Measurements from ENCODE around the gene ADD2.

The ADD2 gene

DNA sequence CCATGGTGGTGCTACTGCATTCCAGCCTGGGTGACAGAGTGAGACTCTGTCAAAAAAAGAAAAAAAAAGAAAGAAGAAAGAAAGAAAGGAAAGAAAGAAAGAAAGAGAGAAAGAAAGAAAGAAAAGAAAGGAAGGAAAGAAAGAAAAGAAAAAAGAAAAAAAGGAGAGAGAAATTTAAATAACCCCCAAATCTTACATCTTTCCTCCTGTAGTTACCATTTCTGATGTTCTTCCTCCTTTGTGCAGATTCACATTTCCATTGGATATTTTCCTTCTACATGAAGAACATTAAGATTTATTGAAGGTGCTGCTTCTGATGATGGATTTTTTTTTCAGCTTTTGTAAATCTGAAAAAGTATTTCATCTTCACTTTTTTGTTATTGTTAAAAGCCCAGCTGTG lies 117.0 kb downstream of the ADD2 start:
- H3K4me3 ChIP-seq (ENCODE audit: low read depth, low read length), result no peak overlapping the region
- no peak for TF ChIP-seq CTCF (IDR thresholded peaks at IDR 0.05; ENCODE audit: borderline replicate concordance, insufficient read depth, low read depth, low read length)

DNA sequence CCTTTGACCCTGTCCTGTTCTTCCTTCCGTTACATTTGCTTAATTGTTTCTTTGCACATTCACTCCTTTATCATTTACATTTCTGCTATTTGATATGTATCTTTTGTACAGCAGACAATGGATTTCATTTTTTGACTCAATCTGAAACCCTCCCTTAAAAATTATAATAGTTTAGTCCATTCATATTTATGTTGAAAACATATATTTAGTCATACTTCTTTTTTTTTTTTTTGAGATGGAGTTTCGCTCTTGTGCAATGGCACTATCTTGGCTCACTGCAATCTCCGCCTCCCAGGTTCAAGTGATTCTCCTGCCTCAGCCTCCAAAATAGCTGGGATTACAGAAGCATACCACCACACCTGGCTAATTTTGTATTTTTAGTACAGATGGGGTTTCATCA lies 119.0 kb downstream of the ADD2 start:
- H3K4me3 ChIP-seq (ENCODE audit: low read depth, low read length), result no peak overlapping the region
- no peak for TF ChIP-seq CTCF (IDR thresholded peaks at IDR 0.05; ENCODE audit: borderline replicate concordance, insufficient read depth, low read depth, low read length)

- H3K4me3 ChIP-seq (ENCODE audit: low read depth, low read length), result no peak overlapping the region
- TF ChIP-seq CTCF (IDR thresholded peaks at IDR 0.05; ENCODE audit: borderline replicate concordance, insufficient read depth, low read depth, low read length), result peak; percentile 100
These were observed 120.0 kb downstream of the ADD2 start for GRCh38 chr2:70647873-70648481.

DNA sequence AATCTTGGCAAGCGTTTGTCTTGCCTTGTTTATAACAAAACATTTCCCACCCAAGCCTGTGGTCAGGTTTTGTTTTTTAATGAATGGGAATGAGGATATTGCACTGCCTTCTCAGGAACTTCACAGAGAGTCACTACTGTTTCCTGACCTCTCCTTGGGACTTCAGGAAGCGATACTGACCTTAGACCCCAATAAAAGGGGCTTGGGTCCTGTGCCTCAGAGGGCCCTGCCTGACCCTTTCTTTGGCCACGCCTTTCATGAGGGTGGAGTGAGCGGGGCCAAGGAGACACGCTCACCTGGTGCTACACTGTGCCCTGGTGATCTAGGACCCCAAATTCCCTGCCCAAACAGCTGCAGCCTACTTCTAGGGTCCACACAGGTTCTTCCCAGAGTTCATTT lies 121.6 kb downstream of the ADD2 start:
- no peak overlapping the region for H3K4me3 ChIP-seq (ENCODE audit: low read depth, low read length)
- no peak for TF ChIP-seq CTCF (IDR thresholded peaks at IDR 0.05; ENCODE audit: borderline replicate concordance, insufficient read depth, low read depth, low read length)

DNA sequence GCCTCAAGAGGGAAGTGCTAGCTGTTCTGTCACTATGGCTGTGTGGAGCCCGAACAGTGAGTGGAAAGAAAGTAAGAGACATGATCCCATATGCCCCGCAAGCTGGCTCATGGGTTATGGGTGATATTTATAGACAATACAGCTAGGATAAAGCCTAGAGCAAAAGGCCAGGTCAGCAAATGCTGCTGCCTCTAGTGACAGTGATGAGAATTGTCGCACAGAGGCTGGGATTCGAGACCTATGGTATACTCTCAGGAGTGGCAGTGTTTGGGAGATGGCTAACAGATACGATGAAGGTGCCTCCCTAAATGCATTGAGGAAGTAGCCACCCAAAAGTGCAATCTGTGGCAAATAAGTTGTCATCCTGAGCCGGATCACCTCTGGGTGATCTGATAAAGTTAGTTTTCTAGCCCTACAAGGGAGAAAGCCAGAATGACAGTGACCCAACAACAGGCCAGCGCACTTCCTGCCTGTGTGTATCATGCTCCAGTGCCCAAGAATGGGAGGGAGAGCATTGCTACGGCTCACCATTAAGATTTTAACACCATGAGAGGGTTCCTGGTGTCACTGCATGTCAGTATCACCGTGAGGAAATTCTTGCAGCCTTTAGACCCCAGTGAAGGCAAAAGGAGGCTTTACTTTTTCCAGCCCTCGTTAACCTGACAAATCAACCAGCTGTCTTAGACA lies 122.1 kb downstream of the ADD2 start:
- TF ChIP-seq CTCF (IDR thresholded peaks at IDR 0.05; ENCODE audit: borderline replicate concordance, insufficient read depth, low read depth, low read length), result peak; percentile 13; the same call in 1 of the 2 replicates
- no peak overlapping the region for H3K4me3 ChIP-seq (ENCODE audit: low read depth, low read length)

GRCh38 chr2:70643715-70644114 lies 124.3 kb downstream of the ADD2 start:
- TF ChIP-seq CTCF (IDR thresholded peaks at IDR 0.05; ENCODE audit: borderline replicate concordance, insufficient read depth, low read depth, low read length), result peak; percentile 42; the same call in 1 of the 2 replicates
- H3K4me3 ChIP-seq (ENCODE audit: low read depth, low read length), result no peak overlapping the region

- no peak for TF ChIP-seq CTCF (IDR thresholded peaks at IDR 0.05; ENCODE audit: borderline replicate concordance, insufficient read depth, low read depth, low read length)
- no peak overlapping the region for H3K4me3 ChIP-seq (ENCODE audit: low read depth, low read length)
These were observed 126.7 kb downstream of the ADD2 start for GRCh38 chr2:70641263-70641784.
